Panc1 (cell line): Measurements from ENCODE around the gene RFX8. TPM values are rescaled to one million over a fixed set of nuclear protein-coding genes. Genes with fewer than 3 reads are reported as not detected.

Source experiments
- ATAC-seq: fragments of 200-7000 bp; cut with Tn5 transposase; 2 replicates; pipeline ENCODE4 v1.9.1; 2020; ENCODE audit warnings: mild to moderate bottlenecking, moderate library complexity
- BruUV-seq: library from RNA; stranded (reverse); fragments of 400-500 nt; replicated peaks from 2 replicates; lab custom pipeline; 2021; lab: Mats Ljungman, UMichigan
- CTCF ChIA-PET: fragments of 300-600 bp; sonication (Branson Sonifier 250); formaldehyde crosslinking; loops from one replicate; lab custom pipeline; 2022; ENCODE audit warnings: antibody characterized with exemption; lab: Charles Lee
- POLR2A ChIA-PET: fragments of 300-600 bp; sonication (Branson Sonifier 250); formaldehyde crosslinking; loops from one replicate; lab custom pipeline; 2022; ENCODE audit warnings: antibody characterized with exemption; lab: Charles Lee
- DNase-seq: peaks from one replicate; pipeline ENCODE4 v3.0.0-alpha.2; 2010; ENCODE audit warnings: low read depth, low spot score
- H3K27ac ChIP-seq: 2 replicates; pipeline ENCODE4 v1.5.1; 2011; ENCODE audit warnings: mild to moderate bottlenecking, low read length, inconsistent platforms
- H3K27me3 ChIP-seq: fragments of 200-500 bp; sonication (Bioruptor generic); 2 replicates; pipeline ENCODE4 v1.6.0; 2014; ENCODE audit warnings: low read length, inconsistent platforms; ENCODE audit not compliant: control insufficient read depth, insufficient read depth
- H3K36me3 ChIP-seq: fragments of 200-500 bp; sonication (Bioruptor generic); 2 replicates; pipeline ENCODE4 v1.5.1; 2014; ENCODE audit warnings: inconsistent platforms, mild to moderate bottlenecking, low read length, moderate library complexity; ENCODE audit not compliant: control insufficient read depth, insufficient read depth
- H3K4me1 ChIP-seq: 2 replicates; pipeline ENCODE4 v1.5.1; 2011; ENCODE audit warnings: inconsistent platforms, mild to moderate bottlenecking, low read length, moderate library complexity; ENCODE audit not compliant: control insufficient read depth, insufficient read depth
- H3K4me3 ChIP-seq, 2 experiments: 2 replicates each; pipeline ENCODE4 v1.5.1; 2011 to 2012; ENCODE audit warnings: low read depth in 2 of 2, low read length in 2 of 2, mild to moderate bottlenecking in 2 of 2, inconsistent platforms in 1 of 2, moderate library complexity in 1 of 2
- H3K9me3 ChIP-seq: fragments of 200-500 bp; sonication (Bioruptor generic); 2 replicates; pipeline ENCODE4 v1.5.1; 2014; ENCODE audit warnings: low read depth, mild to moderate bottlenecking, inconsistent platforms, low read length, moderate library complexity; ENCODE audit not compliant: control insufficient read depth, insufficient read depth
- POLR2AphosphoS5 ChIP-seq: IDR thresholded peaks from 2 replicates; pipeline ENCODE4 v1.6.1; 2012; ENCODE audit warnings: mild to moderate bottlenecking, low read depth, low read length, moderate library complexity
- SIN3A ChIP-seq: IDR thresholded peaks from 2 replicates; pipeline ENCODE4 v1.6.1; 2012; ENCODE audit warnings: low read depth, mild to moderate bottlenecking, low read length, moderate library complexity, borderline replicate concordance; ENCODE audit not compliant: insufficient read depth
- TCF7L2 ChIP-seq: IDR thresholded peaks from 2 replicates; pipeline ENCODE4 v1.6.1; 2011; ENCODE audit warnings: mild to moderate bottlenecking, low read depth, low read length, inconsistent platforms
- in situ Hi-C: cut with HindIII; loops from 2 replicates; pipeline ENCODE4 v1.10.0; 2016; ENCODE audit warnings: low sequenced_read_pairs, low pct_unique_long_range_greater_than_20kb
- intact Hi-C: fragments of 100-400 bp; cut with micrococcal nuclease; formaldehyde crosslinking; loops from one replicate; pipeline ENCODE4 v1.10.0; 2022; ENCODE audit not compliant: unreplicated experiment
- total RNA-seq: library from RNA; stranded (reverse); gene quantifications from one replicate; pipeline ENCODE4 v1.2.1, GENCODE V29; 2021; ENCODE audit not compliant: unreplicated experiment
- TF ChIP-seq, protein P1 (sequence below), 2 experiments: IDR thresholded peaks; 2 replicates each; pipeline ENCODE4 v1.6.1; 2011 to 2012; ENCODE audit warnings: low read depth in 2 of 2, control low read depth in 1 of 2, low read length in 1 of 2, mild to moderate bottlenecking in 1 of 2, moderate library complexity in 1 of 2; ENCODE audit not compliant: insufficient read depth in 1 of 2
- TF ChIP-seq, protein P2 (sequence below): fragments of 450-650 bp; IDR thresholded peaks from 2 replicates; pipeline ENCODE4 v1.5.1; 2017; ENCODE audit warnings: mild to moderate bottlenecking

Gene RFX8
- total RNA-seq, 1 experiment from 2014 or later: not detected

DNA sequence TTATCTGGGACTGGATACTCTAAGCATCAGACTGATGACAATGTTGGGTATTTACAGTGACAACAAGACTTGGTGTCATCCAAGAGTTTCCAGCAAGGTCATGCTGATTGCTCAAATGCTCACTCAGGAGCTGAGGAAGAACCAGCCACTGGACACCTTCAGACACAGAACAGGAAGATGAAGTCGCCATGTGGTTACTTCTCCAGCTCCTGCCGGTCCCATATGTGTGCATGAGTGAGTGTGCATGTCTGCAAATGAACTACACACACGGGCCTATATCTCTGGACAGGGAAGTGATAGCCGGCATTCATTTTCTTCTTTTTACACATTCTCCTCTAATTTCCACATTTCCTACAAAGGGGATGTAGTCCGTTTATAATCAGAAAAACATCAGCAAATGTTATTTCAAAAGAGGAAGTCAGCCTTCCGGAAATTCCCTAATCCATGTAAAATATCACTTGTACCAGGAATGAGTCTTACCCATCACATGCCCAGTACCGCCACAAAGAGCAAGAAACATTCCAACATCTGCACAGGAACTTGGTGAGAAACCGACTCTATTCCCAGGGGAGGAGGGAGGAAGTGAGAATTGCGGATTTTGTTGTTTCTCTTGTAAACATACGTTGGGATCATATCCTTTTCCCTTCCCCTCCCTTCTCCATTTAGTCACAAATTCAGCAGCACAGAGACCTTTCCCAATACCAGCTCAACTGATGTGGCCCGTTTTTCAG is 10.8 kb downstream of the RFX8 start:
- TF ChIP-seq POLR2AphosphoS5 (no peak), TCF7L2 (no peak), SIN3A (no peak)
- TF ChIP-seq, protein P1, sequence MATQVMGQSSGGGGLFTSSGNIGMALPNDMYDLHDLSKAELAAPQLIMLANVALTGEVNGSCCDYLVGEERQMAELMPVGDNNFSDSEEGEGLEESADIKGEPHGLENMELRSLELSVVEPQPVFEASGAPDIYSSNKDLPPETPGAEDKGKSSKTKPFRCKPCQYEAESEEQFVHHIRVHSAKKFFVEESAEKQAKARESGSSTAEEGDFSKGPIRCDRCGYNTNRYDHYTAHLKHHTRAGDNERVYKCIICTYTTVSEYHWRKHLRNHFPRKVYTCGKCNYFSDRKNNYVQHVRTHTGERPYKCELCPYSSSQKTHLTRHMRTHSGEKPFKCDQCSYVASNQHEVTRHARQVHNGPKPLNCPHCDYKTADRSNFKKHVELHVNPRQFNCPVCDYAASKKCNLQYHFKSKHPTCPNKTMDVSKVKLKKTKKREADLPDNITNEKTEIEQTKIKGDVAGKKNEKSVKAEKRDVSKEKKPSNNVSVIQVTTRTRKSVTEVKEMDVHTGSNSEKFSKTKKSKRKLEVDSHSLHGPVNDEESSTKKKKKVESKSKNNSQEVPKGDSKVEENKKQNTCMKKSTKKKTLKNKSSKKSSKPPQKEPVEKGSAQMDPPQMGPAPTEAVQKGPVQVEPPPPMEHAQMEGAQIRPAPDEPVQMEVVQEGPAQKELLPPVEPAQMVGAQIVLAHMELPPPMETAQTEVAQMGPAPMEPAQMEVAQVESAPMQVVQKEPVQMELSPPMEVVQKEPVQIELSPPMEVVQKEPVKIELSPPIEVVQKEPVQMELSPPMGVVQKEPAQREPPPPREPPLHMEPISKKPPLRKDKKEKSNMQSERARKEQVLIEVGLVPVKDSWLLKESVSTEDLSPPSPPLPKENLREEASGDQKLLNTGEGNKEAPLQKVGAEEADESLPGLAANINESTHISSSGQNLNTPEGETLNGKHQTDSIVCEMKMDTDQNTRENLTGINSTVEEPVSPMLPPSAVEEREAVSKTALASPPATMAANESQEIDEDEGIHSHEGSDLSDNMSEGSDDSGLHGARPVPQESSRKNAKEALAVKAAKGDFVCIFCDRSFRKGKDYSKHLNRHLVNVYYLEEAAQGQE (IDR thresholded peaks at IDR 0.05; ENCODE audit: insufficient read depth in 1 of 2, low read depth in 2 of 2, low read length in 1 of 2): no peak
- TF ChIP-seq, protein P2, sequence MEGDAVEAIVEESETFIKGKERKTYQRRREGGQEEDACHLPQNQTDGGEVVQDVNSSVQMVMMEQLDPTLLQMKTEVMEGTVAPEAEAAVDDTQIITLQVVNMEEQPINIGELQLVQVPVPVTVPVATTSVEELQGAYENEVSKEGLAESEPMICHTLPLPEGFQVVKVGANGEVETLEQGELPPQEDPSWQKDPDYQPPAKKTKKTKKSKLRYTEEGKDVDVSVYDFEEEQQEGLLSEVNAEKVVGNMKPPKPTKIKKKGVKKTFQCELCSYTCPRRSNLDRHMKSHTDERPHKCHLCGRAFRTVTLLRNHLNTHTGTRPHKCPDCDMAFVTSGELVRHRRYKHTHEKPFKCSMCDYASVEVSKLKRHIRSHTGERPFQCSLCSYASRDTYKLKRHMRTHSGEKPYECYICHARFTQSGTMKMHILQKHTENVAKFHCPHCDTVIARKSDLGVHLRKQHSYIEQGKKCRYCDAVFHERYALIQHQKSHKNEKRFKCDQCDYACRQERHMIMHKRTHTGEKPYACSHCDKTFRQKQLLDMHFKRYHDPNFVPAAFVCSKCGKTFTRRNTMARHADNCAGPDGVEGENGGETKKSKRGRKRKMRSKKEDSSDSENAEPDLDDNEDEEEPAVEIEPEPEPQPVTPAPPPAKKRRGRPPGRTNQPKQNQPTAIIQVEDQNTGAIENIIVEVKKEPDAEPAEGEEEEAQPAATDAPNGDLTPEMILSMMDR: no peak
- ATAC-seq (no peak), DNase-seq (no peak)
- CTCF ChIA-PET: no interaction called here
- in situ Hi-C loops (no loop called here), intact Hi-C loops (no loop called here)
- Histone ChIP-seq H3K27ac (no peak overlapping the region), H3K36me3 (no peaks in the 10 kb centered on the region), H3K9me3 (no peaks in the 10 kb centered on the region), H3K4me3 (no peak overlapping the region), H3K27me3 (no peaks in the 10 kb centered on the region; the same call in 1 of the 2 replicates), H3K4me1 (no peaks in the 10 kb centered on the region)
- POLR2A ChIA-PET: no interaction called here
- no TSS peak for BruUV-seq

DNA sequence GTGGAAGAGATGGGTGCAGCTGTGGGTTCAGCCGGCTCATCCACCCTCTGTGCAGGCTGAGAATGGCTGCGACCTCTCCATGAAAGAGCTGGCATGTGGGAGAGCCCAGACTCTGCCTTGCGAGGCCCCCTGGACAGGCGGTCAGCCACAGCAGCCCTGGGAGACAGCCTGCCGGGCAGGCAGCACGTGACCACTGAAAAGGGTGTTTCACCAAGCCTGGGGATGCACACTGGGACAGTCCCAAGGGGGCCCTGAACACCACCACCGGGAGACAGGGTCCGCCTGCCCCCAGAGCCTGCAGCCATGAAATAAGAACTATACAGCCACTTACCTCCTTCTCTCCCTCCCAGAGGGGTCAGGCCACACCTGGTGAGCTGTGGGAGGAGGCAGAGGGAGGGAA is 11.5 kb downstream of the RFX8 start:
- Histone ChIP-seq H3K27ac (no peak overlapping the region), H3K4me3 (no peak overlapping the region), H3K27me3 (no peaks in the 10 kb centered on the region; the same call in 1 of the 2 replicates), H3K36me3 (no peaks in the 10 kb centered on the region), H3K9me3 (no peaks in the 10 kb centered on the region), H3K4me1 (no peaks in the 10 kb centered on the region)
- TF ChIP-seq POLR2AphosphoS5 (no peak), SIN3A (no peak), TCF7L2 (no peak)
- TF ChIP-seq, protein P2: no peak
- TF ChIP-seq, protein P1 (IDR thresholded peaks at IDR 0.05; ENCODE audit: insufficient read depth in 1 of 2, low read depth in 2 of 2, low read length in 1 of 2): no peak
- intact Hi-C loops: no loop called here
- CTCF ChIA-PET: no interaction called here
- no TSS peak for BruUV-seq
- POLR2A ChIA-PET: no interaction called here
- no peak for DNase-seq
- in situ Hi-C loops: no loop called here
- ATAC-seq: no peak
